Glutamatergic neuron (in vitro differentiated cells): Measurements from ENCODE around the gene OSER1. TPM values are rescaled to one million over a fixed set of nuclear protein-coding genes. Genes with fewer than 3 reads are reported as not detected.

Experiments
- DNase-seq: peaks from one replicate; pipeline ENCODE4 v3.0.0; 2022
- H3K27ac Mint-ChIP-seq: one replicate; pipeline ENCODE4 v1.8.0; 2020; ENCODE audit warnings: mild to moderate bottlenecking, mixed read lengths, inconsistent platforms; ENCODE audit not compliant: unreplicated experiment
- H3K27me3 Mint-ChIP-seq: one replicate; pipeline ENCODE4 v1.8.0; 2020; ENCODE audit warnings: mild to moderate bottlenecking, moderate library complexity, mixed read lengths, inconsistent platforms; ENCODE audit not compliant: unreplicated experiment
- H3K36me3 Mint-ChIP-seq: one replicate; pipeline ENCODE4 v1.8.0; 2020; ENCODE audit warnings: mild to moderate bottlenecking, mixed read lengths, inconsistent platforms; ENCODE audit not compliant: unreplicated experiment
- H3K4me1 Mint-ChIP-seq: one replicate; pipeline ENCODE4 v1.8.0; 2020; ENCODE audit warnings: mild to moderate bottlenecking, low read depth, mixed read lengths, inconsistent platforms; ENCODE audit not compliant: unreplicated experiment
- H3K4me3 Mint-ChIP-seq: one replicate; pipeline ENCODE4 v1.8.0; 2020; ENCODE audit warnings: mild to moderate bottlenecking, mixed read lengths, inconsistent platforms; ENCODE audit not compliant: unreplicated experiment
- H3K9me3 Mint-ChIP-seq: one replicate; pipeline ENCODE4 v1.8.0; 2020; ENCODE audit warnings: mild to moderate bottlenecking, moderate library complexity, mixed read lengths, inconsistent platforms; ENCODE audit not compliant: unreplicated experiment
- CTCF ChIP-seq: fragments of 200-600 bp; sonication (generic); IDR thresholded peaks from one replicate; pipeline ENCODE4 v1.5.0; 2021; ENCODE audit not compliant: partially characterized antibody, unreplicated experiment
- long read RNA-seq: library from polyadenylated mRNA; unstranded; transcript quantifications from one replicate; pipeline ENCODE4 v2.0.0, GENCODE V29; 2020; ENCODE audit not compliant: unreplicated experiment
- total RNA-seq: library from RNA; stranded (reverse); fragmentation: NEBNext Ultra II Directional; extraction: Animal tissue kit (Norgen Biotek cat#: 25700); gene quantifications from one replicate; pipeline ENCODE4 v1.2.1, GENCODE V29; 2021; ENCODE audit not compliant: unreplicated experiment

OSER1 gene
- total RNA-seq = 31.9 TPM
- long read RNA-seq, transcript OSER1-201 (4 exons, 1,572 nt) = major isoform, 43 of 49 reads
- long read RNA-seq, partial matches to known transcripts = 0 of 49 reads
- long read RNA-seq, other reads (novel, unspliced or antisense) = 6 of 49 reads

- Mint-ChIP-seq H3K4me3 (peak within 1 kb of the TSS; percentile 97), H3K9me3 (peaks cover 9% of the 10 kb centered on the region), H3K27me3 (peaks cover 10% of the 10 kb centered on the region)
Measured at GRCh38 chr20:44210406-44211176, at the start of gene OSER1. Gene OSER1 (minus strand): TSS chr20:44210771. CDS start chr20:44206957, 3,814 bp downstream.

GRCh38 chr20:44258226-44258890 is 47.8 kb upstream of the OSER1 start:
- Mint-ChIP-seq H3K36me3 (no peaks in the 10 kb centered on the region), H3K9me3 (no peaks in the 10 kb centered on the region), H3K4me3 (no peak overlapping the region), H3K27me3 (peaks cover 3% of the 10 kb centered on the region), H3K27ac (no peak overlapping the region), H3K4me1 (no peaks in the 10 kb centered on the region)
- no peak for DNase-seq
- TF ChIP-seq CTCF = no peak

More at GRCh38 chr20:44210406-44211176, at the start of gene OSER1:
- TF ChIP-seq CTCF = no peak
- DNase-seq = peak; percentile 97
- Mint-ChIP-seq H3K36me3 (no peaks in the 10 kb centered on the region), H3K27ac (peak within 1 kb of the TSS; percentile 96), H3K4me1 (peaks cover 39% of the 10 kb centered on the region)

- Mint-ChIP-seq H3K4me3 (no peak overlapping the region), H3K36me3 (no peaks in the 10 kb centered on the region), H3K27ac (no peak overlapping the region), H3K9me3 (peaks cover 2% of the 10 kb centered on the region), H3K4me1 (peaks cover 5% of the 10 kb centered on the region), H3K27me3 (peaks cover 3% of the 10 kb centered on the region)
- no peak for TF ChIP-seq CTCF
- DNase-seq = no peak
Measured at GRCh38 chr20:44256961-44257360, 46.4 kb upstream of the OSER1 start.

- Mint-ChIP-seq H3K27me3 (peaks cover 3% of the 10 kb centered on the region), H3K4me1 (peaks cover 5% of the 10 kb centered on the region), H3K27ac (no peak overlapping the region), H3K36me3 (no peaks in the 10 kb centered on the region), H3K4me3 (no peak overlapping the region), H3K9me3 (peaks cover 2% of the 10 kb centered on the region)
- no peak for TF ChIP-seq CTCF
- DNase-seq = no peak
Measured at GRCh38 chr20:44255942-44256341, 45.4 kb upstream of the OSER1 start.
